GM18868 (cell line): ENCODE data around the gene CWC22.
"Not testable (repeated sequence)": the region's sequence is repeated elsewhere in the genome, so short reads cannot be mapped to it uniquely, and the experiment has no call there.

Experiments
- ATAC-seq: cut with Tn5 transposase; IDR thresholded peaks from one replicate; pipeline ENCODE4 v1.9.1; 2021; ENCODE audit warnings: mild to moderate bottlenecking, moderate library complexity; ENCODE audit not compliant: unreplicated experiment

CWC22 gene

GRCh38 chr2:180003559-180003958 is 3.5 kb downstream of the CWC22 start:
- ATAC-seq, result no peak

GRCh38 chr2:180003073-180003472 is 4.0 kb downstream of the CWC22 start:
- no peak for ATAC-seq

DNA sequence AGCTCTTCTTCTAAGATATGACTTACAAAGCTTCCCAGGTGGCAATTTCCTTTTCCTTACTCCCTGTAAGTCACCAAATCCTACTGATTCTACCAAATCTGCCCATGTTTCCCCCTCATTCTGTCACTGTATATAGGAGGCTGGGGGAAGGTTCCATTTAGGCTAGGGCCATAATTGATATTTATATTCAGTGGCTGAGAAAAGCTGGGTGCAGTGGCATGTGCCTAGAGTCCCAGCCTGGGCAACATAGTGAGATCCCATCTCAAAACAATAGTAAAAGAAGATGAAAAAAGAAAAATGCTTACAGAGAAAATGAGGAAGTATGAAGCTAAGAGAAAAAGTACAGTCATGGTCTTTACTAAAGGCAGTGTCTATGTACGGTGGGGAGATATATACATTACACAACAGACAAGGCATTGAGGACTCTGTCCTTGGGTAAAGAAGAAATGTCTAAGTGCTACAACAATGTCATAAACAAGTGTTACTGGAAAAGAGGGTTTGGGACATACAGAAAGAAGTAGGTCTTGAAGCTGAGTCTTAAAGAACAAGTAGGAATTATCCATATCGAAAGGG is 4.8 kb downstream of the CWC22 start:
- ATAC-seq, result no peak

DNA sequence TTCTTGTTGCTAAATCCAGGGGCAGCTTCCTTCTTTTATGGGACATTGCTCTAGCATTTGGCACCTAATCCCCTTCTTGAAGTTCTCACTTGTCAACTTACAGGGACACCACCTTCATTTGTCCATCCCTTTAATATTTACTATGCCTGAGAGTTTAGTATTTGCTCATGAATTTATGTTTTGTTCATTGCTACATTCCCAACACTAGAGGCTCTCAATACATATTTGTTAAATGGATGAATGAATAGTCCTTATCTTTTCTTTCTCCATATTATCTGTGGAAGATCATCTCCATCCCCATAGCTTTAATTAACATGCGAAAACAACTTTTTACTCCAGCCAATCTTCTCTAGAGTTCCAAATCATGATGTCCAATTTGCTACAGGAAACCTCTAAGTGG is 5.4 kb downstream of the CWC22 start:
- ATAC-seq, result no peak

DNA sequence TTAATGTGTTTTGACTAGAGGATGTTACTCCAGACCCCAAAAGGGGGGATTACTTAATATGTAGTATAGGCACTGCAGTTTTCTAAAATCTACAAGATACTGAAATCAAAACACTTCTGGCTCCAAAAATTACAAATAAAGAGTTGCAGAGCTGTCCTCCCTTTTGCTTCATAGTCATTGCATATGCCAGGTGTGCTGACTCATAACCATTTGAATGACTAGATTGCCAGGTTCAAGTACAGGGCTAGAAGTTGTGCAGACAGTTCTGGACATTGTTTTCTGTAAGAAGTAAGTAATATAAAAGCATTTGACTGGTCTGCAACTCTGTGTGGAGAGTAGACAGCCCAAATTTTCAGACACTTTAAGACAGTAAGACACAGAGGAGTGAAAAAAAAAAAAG is 6.7 kb downstream of the CWC22 start:
- peak; percentile 52 for ATAC-seq

GRCh38 chr2:179999000-179999399 is 8.1 kb downstream of the CWC22 start:
- ATAC-seq, result no peak

DNA sequence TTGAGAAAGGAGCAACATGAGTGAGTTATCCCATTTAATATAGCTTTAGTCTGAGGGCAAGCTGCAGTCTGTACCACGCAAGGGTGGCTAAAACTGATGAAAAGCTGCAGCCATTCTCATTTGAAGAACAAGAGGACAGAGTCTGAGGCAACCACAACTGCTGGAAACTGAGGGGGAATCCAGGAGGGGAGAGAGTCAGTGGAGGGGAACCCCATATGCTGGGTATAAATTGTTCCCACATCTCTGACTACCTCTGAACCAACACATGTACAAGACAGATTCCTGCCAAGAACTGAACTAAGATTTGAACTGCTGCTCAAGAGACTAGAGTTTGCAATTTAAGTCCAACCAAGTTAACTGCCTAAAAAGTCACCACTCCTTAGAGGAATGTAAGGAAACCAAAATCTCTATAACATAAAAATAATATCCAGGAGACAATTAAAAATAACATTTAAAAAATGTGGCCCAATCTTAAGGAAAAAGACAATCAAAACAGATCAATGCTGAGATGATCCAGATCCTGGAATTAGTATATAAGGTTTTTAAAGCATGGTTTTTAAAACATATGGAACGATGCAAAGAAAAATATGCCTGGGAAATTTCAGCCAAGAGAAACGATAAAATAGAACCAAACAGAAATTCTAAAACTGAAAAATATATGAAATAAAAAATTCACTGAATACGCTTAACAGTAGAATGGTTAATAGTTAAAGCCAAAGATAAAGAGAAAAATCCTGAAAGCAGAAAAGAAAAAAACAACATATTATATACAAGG is 11.2 kb downstream of the CWC22 start:
- ATAC-seq, result peak; percentile 83

GRCh38 chr2:179991344-179991743 is 15.8 kb downstream of the CWC22 start:
- peak; percentile 50 for ATAC-seq

GRCh38 chr2:179990676-179991317 is 16.3 kb downstream of the CWC22 start:
- ATAC-seq, result no peak

- ATAC-seq, result no peak
These were observed 19.2 kb downstream of the CWC22 start for GRCh38 chr2:179987916-179988315.

DNA sequence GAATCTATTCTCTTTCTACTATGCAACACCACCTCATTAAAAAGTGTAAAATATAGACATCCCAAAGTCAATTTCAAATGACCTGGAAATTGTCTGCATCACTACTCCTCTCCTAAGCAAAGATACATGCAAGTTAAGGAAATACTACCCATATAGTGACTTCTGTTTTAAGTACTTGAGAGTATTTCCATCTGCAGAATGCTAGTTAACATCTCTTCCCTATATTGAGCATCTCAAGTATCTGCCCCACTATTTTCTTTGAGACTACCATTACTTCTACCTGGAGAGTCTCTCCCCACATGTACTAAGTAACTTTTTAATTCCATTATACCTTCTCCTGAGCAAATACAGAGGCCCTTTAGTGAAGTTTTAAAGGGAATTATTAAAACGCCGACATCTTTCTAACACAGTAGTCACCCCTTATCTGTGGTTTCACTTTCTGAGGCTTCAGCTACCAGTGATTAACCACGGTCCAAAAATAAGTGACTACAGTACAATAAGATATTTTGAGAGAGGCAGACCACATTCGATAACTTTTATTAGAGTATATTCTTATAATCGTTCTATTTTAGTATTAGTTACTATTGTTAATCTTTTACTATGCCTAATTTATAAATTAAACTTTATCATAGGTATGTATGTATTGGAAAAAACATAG is 21.8 kb downstream of the CWC22 start:
- peak; percentile 97 for ATAC-seq

- ATAC-seq, result no peak
These were observed 23.7 kb downstream of the CWC22 start for GRCh38 chr2:179983250-179983932.

DNA sequence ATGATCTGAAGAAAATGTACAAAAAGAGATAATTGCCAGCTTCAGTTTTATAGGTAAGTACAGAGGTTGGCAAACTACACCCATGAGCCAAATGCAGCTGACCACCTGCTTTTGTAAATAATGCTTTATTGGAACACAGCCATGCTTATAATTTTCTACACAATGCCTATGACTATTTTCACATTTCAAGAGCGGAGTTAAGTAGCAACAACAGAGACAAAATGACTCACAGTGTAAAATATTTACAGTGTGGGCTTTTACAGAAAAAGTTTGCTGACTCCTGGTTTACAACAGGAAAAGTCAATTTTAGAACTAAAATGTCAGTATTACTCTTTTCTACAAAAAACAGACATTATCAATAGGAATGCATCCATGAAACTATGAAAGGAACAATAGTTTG is 26.0 kb downstream of the CWC22 start:
- ATAC-seq, result no peak

DNA sequence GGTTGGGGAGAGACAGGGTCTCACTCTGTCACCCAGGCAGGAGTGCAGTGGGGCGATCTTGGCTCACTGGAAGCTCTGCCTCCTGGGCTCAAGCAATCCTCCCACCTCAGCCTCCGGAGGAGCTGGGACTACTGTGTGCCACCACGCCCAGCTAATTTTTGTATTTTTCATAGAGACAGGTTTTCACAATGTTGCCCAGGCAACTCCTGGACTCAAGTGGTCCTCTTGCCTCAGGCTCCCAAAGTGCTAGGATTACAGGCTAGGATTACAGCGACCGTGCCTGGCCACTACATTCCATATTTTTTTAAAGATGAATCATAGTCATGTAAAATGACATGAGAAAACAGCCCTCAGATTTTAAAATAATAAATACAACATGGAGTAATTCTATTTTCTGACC is 32.3 kb downstream of the CWC22 start:
- no peak for ATAC-seq

DNA sequence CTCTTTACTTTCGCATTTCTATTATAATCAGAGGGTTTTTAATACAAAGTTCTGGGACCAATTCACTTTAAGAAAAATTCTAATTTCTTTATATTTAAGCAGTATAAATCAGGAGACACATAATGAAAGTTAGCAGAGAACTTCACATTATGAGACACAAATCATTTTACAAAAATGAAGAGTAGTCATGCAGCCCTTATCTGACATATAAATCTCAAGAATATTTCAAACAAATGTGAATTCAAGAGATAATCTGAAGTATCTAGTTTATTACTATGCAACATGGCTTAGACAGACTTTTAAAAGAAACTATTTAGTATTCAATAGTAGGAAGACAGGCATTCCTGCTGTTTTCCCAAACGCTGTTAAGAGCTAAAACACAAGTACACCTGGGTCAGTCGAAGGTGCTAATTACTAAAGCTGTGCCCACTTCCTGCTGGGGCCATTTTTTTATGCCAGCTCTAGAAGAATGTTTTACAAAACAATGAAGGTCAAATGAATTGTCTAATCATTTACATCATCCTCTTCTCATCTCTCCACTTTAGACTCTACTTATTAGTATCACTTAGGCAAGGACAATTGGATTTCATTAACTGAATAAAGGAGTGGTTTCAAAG is 40.2 kb downstream of the CWC22 start:
- ATAC-seq, result no peak

DNA sequence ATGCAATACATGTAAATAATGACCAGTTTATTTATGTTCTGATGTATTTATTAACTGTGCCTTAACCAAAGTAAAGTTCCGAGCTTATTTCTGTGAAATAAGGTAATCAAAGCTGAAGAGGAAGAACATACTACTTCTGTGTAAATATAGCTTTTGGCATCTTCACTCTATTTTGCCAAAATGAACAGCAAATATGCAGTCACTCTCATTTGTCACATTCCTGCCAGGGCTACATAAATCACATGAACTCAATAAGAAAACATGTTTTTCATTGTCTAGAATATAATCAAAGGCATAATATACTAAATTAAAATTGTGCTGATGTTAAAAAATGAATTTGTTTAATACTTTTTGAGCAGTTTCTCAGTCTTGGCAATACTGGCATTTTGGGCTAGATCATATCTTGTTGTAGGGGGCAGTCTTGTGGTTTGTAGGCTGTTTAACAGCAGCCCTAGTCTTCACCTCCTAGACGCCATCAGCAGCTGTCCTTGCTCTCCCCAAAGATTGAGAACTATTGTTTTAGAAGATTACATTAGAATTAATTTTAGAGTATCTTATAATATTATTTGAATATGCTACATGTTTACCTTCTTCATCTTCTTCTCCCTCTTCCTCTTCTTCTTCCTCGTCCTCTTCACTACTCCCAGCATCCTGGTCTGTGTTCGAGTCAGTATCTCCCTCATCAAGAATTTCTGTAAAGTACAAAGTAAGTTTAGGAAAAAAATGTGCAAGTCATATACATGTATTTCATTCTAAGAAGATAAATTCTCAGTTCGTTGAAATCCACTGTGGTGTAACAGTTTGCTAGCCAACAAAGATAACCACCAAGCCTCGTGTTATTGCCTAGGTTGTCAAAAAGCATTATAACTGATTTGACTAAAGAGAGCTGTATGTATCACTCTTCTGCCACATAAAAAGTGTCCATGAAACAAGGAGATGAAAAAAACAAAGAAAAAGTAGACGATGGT is 41.5 kb downstream of the CWC22 start:
- no peak for ATAC-seq

GRCh38 chr2:179963626-179964025 is 43.5 kb downstream of the CWC22 start:
- ATAC-seq, result no peak

GRCh38 chr2:179958251-179958650 is 48.8 kb downstream of the CWC22 start:
- not testable (repeated sequence) for ATAC-seq

GRCh38 chr2:179954026-179954425 is 53.1 kb downstream of the CWC22 start:
- ATAC-seq, result no peak

DNA sequence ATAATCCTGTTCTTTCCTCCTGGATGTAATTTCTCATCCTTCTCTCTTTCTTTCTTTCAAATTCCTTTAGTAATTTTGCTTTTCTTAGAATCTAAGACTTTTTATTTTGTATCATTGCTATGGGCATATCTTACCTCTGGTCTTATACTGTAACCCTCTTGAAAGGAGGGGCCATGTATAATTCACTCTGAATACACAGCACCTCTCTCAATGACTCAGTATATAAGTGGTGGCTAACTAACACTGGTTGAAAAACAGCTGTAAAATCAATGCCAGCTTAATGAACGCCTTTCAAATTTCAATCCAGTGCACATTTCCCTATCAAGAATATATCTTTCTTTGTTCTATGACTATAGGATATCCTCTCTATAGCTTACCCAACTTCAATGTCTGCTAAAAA is 53.7 kb downstream of the CWC22 start:
- no peak for ATAC-seq
